Stomach (tissue), 9 donors: Measurements from ENCODE around the gene AGAP3. TPM values are rescaled to one million over a fixed set of nuclear protein-coding genes. Genes with fewer than 3 reads are reported as not detected.

Experiments used
- DNase-seq, 2 donors: peaks; one replicate each; pipeline versions ENCODE4 v3.0.0 to v3.0.0-alpha.2; 2013 to 2019
- H3K27ac ChIP-seq, 5 donors: fragments of 200-600 bp in 4 of 5; sonication (generic) in 4 of 5; one replicate each; pipeline ENCODE4 v1.5.1; 2013 to 2019; ENCODE audit warnings: mild to moderate bottlenecking in 1 of 5, moderate library complexity in 1 of 5
- H3K27me3 ChIP-seq, 3 donors: fragments of 200-600 bp; sonication (generic); one replicate each; pipeline ENCODE4 v1.5.1; 2017 to 2019; ENCODE audit warnings: mixed run types in 1 of 3
- H3K36me3 ChIP-seq, 4 donors: fragments of 200-600 bp; sonication (generic); 1 replicate in 3 of 4; 2 replicates in 1 of 4; pipeline ENCODE4 v1.5.1; 2016 to 2019
- H3K4me1 ChIP-seq, 4 donors: fragments of 200-600 bp; sonication (generic); one replicate each; pipeline ENCODE4 v1.5.1; 2016 to 2019
- H3K4me3 ChIP-seq, 4 donors: fragments of 200-600 bp; sonication (generic) in 3 of 4; one replicate each; pipeline ENCODE4 v1.5.1; 2016 to 2019; ENCODE audit warnings: mild to moderate bottlenecking in 1 of 4
- H3K9me3 ChIP-seq, 4 donors: fragments of 200-600 bp; sonication (generic); one replicate each; pipeline ENCODE4 v1.5.1; 2016 to 2019
- EP300 ChIP-seq: sonication (generic); formaldehyde crosslinking; IDR thresholded peaks from one replicate; pipeline ENCODE4 v1.6.1; 2017; ENCODE audit warnings: antibody characterized with exemption
- POLR2A ChIP-seq, 4 donors: fragments of 450-650 bp; IDR thresholded peaks; one replicate each; pipeline ENCODE4 v1.6.1; 2016; ENCODE audit warnings: antibody characterized with exemption in 4 of 4, control low read depth in 2 of 4, mild to moderate bottlenecking in 1 of 4, moderate library complexity in 1 of 4
- POLR2AphosphoS5 ChIP-seq, 3 donors: sonication (generic); formaldehyde crosslinking; IDR thresholded peaks; one replicate each; pipeline ENCODE4 v1.6.1; 2016; ENCODE audit warnings: antibody characterized with exemption in 3 of 3
- WGBS, 5 donors: extraction: QIAGEN DNeasy Blood & Tissue Kit in 3 of 5; methylation state at CpG; one replicate each; pipeline versions ENCODE4 v1.1.5 to v1.1.7; 2013 to 2018; 5-methylcytosine and 5-hydroxymethylcytosine counted together
- intact Hi-C: fragments of 100-400 bp; cut with DNase I; formaldehyde crosslinking; loops from one replicate; pipeline ENCODE4 v1.15.1; 2023; ENCODE audit warnings: low total_unique reads
- polyA plus RNA-seq, 3 donors: library from polyadenylated mRNA; stranded (reverse); fragments of 200-250 nt; gene quantifications; one replicate each; pipeline ENCODE4 v1.2.3, GENCODE V29; 2013
- total RNA-seq, 5 donors: library from RNA; depleted of rRNA; stranded (reverse); fragments of >200 nt; gene quantifications; one replicate each; pipeline versions ENCODE4 v1.1.0 to v1.2.3, GENCODE V29; 2014 to 2016
- TF ChIP-seq, protein P1 (sequence below), 7 experiments: fragments of 450-650 bp in 4 of 7; fragments of 200-600 bp in 3 of 7; sonication (generic) in 3 of 7; IDR thresholded peaks; one replicate each; pipeline ENCODE4 v1.5.1; 2016 to 2019; ENCODE audit warnings: antibody characterized with exemption in 7 of 7, control low read depth in 2 of 7, mild to moderate bottlenecking in 1 of 7
- donor health status: healthy with polysubstance abuse.
- donor health status: Bipolar disorder and iron deficiency.
- donor health status: healthy.

AGAP3 gene
- total and polyA plus RNA-seq, 8 donors, result 32.5 to 342 (median 53.3) TPM

DNA sequence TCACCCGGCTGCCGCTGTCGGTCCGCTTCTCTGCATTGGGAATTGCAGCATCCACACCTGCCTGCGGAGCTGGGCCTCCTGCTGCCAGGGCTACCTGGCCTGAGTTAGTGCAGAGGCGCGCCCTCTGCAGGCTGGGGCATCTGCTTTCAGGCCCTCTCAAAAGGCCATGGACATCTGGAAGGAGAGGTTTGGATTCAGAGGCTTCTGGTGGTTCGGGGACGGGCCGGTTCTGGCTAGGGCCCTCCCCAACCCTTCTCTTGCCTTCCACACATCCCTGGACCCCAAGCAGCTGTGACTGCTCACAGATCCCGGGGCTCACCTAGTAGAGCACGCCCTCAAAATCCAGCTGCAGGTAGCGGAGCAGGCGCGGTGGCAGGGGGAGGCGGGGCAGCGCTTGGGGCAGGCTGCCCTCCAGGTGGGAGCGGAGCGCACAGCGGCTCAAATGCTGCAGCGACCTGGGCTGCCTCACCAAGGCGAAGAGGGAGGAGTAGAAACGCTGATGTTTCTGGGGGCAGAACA, 89.6 kb downstream of the AGAP3 start:
- Histone ChIP-seq H3K27me3 (peaks cover 0 to 95% (median 44%) of the 10 kb centered on the region in 3 donors), H3K4me1 (peaks cover 0 to 10% (median 5%) of the 10 kb centered on the region in 4 donors), H3K36me3 (no peaks in the 10 kb centered on the region), H3K27ac (no peak overlapping the region), H3K9me3 (no peaks in the 10 kb centered on the region), H3K4me3 (no peak overlapping the region)
- peak in 1 of 2 donors; percentile 24 for DNase-seq
- intact Hi-C loops, result no loop called here
- WGBS, 5 donors, result 65 to 74% (median 69%) methylated on average over 9 to 23 of the region's 23 CpGs
- TF ChIP-seq POLR2AphosphoS5 (IDR thresholded peaks at IDR 0.05) (no peak), EP300 (no peak), POLR2A (IDR thresholded peaks at IDR 0.05) (no peak)
- TF ChIP-seq, protein P1, sequence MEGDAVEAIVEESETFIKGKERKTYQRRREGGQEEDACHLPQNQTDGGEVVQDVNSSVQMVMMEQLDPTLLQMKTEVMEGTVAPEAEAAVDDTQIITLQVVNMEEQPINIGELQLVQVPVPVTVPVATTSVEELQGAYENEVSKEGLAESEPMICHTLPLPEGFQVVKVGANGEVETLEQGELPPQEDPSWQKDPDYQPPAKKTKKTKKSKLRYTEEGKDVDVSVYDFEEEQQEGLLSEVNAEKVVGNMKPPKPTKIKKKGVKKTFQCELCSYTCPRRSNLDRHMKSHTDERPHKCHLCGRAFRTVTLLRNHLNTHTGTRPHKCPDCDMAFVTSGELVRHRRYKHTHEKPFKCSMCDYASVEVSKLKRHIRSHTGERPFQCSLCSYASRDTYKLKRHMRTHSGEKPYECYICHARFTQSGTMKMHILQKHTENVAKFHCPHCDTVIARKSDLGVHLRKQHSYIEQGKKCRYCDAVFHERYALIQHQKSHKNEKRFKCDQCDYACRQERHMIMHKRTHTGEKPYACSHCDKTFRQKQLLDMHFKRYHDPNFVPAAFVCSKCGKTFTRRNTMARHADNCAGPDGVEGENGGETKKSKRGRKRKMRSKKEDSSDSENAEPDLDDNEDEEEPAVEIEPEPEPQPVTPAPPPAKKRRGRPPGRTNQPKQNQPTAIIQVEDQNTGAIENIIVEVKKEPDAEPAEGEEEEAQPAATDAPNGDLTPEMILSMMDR (IDR thresholded peaks at IDR 0.05), result no peak

DNA sequence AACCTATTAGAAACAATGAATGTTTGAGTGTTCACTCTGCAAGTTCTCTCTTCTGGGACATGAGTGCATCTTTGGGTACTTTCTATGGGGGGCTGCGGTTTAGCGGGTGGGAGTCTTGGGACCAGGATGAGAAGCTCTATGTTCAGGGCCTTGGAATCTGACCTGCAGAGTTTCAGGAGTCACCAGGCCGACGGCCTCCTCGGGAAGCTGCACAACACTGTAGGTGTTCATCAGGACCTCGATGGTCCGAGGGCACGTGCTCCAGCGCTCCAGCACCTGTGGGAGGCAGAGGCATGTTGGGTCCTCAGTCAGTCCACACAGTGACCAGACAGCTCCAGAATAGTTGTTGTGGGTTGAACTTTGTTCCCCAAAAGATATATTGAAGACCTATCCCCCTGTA, 90.1 kb downstream of the AGAP3 start:
- Histone ChIP-seq H3K27ac (no peak overlapping the region), H3K9me3 (no peaks in the 10 kb centered on the region), H3K4me3 (no peak overlapping the region), H3K36me3 (no peaks in the 10 kb centered on the region), H3K27me3 (peaks cover 0 to 95% (median 47%) of the 10 kb centered on the region in 3 donors), H3K4me1 (peaks cover 0 to 10% (median 5%) of the 10 kb centered on the region in 4 donors)
- 87 to 93% (median 90%) methylated on average over 9 of the region's 9 CpGs for WGBS, 5 donors
- DNase-seq, result peak in 1 of 2 donors; percentile 9
- no peak for TF ChIP-seq POLR2A (IDR thresholded peaks at IDR 0.05)
- no peak for TF ChIP-seq EP300
- no peak for TF ChIP-seq POLR2AphosphoS5 (IDR thresholded peaks at IDR 0.05)
- TF ChIP-seq, protein P1 (IDR thresholded peaks at IDR 0.05), result no peak
- intact Hi-C loops, result no loop called here

DNA sequence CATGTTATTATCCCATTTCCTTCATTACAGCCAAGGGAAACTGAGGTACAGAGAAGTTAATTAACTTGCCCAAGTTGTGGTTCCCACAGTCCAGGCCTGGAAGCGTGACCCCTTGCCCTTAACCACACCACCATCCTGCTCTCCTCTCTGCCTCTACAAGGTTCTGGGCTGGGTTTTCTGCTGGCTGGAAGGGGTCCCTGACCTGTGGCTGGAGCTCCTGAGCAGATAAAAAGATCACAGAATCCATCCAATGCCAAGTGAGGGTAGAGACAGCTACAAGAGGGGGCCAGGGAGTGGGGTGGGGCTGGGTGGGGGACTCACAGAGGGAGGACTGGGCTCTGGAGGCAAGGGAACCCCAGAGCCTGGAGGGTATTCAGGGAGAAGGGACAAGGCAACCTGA, 91.0 kb downstream of the AGAP3 start:
- intact Hi-C loops, result no loop called here

DNA sequence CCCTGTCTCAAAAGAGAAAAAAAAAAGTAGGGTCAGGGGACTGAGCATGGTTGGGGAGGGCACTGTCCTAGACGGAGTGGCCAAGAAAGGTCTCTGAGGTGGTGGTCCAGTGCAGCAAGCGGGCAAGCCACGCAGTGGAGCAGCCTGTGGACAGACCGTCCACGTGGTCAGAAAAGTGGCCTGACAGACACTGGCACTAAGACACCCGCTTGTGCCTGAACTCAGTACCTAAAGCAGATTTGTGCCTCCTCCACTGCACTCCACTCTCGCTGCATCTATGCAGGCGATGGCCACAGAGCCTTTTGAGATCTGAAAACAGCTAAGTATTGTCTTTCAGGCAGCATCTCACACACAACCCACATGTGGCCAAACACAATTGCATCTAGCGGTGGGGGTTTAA, 92.0 kb downstream of the AGAP3 start:
- H3K9me3 ChIP-seq, result no peaks in the 10 kb centered on the region
- DNase-seq, result peak in 1 of 2 donors; percentile 3
- 89 to 92% (median 90%) methylated on average over 9 of the region's 9 CpGs for WGBS, 5 donors
- H3K36me3 ChIP-seq, result no peaks in the 10 kb centered on the region
- TF ChIP-seq EP300 (no peak), POLR2A (IDR thresholded peaks at IDR 0.05) (no peak), POLR2AphosphoS5 (IDR thresholded peaks at IDR 0.05) (no peak)
- TF ChIP-seq, protein P1 (IDR thresholded peaks at IDR 0.05), result no peak
- H3K4me1 ChIP-seq, result peaks cover 0 to 6% (median 2%) of the 10 kb centered on the region in 4 donors
- no peak overlapping the region for H3K27ac ChIP-seq
- intact Hi-C loops, result no loop called here
- H3K27me3 ChIP-seq, result peaks cover 0 to 79% (median 41%) of the 10 kb centered on the region in 3 donors
- no peak overlapping the region for H3K4me3 ChIP-seq

More for the DNA sequence above, 91.0 kb downstream of the AGAP3 start:
- no peaks in the 10 kb centered on the region for H3K9me3 ChIP-seq
- H3K4me3 ChIP-seq, result no peak overlapping the region
- 58 to 92% (median 84%) methylated on average over 1 of the region's 1 CpG for WGBS, 5 donors
- peaks cover 0 to 88% (median 47%) of the 10 kb centered on the region in 3 donors for H3K27me3 ChIP-seq
- TF ChIP-seq POLR2A (IDR thresholded peaks at IDR 0.05) (no peak), EP300 (no peak), POLR2AphosphoS5 (IDR thresholded peaks at IDR 0.05) (no peak)
- TF ChIP-seq, protein P1 (IDR thresholded peaks at IDR 0.05), result no peak
- H3K4me1 ChIP-seq, result peaks cover 0 to 10% (median 4%) of the 10 kb centered on the region in 4 donors
- DNase-seq, result peak in 1 of 2 donors; percentile 5
- no peak overlapping the region for H3K27ac ChIP-seq
- no peaks in the 10 kb centered on the region for H3K36me3 ChIP-seq
